AG08396 (cell line): ENCODE data around the gene TSC22D3.
"Not testable (repeated sequence)": the region's sequence is repeated elsewhere in the genome, so short reads cannot be mapped to it uniquely, and the experiment has no call there.

Source experiments
- DNase-seq: peaks from one replicate; pipeline ENCODE4 v3.0.0; 2012; ENCODE audit warnings: low spot score, mixed read lengths

Gene TSC22D3

GRCh38 chrX:107712231-107713202 lies 63.1 kb downstream of the TSC22D3 start:
- no peak for DNase-seq

GRCh38 chrX:107711521-107712181 lies 63.9 kb downstream of the TSC22D3 start:
- DNase-seq = no peak

GRCh38 chrX:107710617-107711391 lies 64.8 kb downstream of the TSC22D3 start:
- DNase-seq = peak; percentile 74

- DNase-seq = no peak
These were observed 66.3 kb downstream of the TSC22D3 start for GRCh38 chrX:107709266-107709806.

- DNase-seq = no peak
These were observed 66.8 kb downstream of the TSC22D3 start for GRCh38 chrX:107708762-107709161.

- DNase-seq = no peak
These were observed 67.7 kb downstream of the TSC22D3 start for GRCh38 chrX:107707866-107708265.

- no peak for DNase-seq
These were observed 69.3 kb downstream of the TSC22D3 start for GRCh38 chrX:107706309-107706708.

- no peak for DNase-seq
These were observed 71.0 kb downstream of the TSC22D3 start for GRCh38 chrX:107704587-107704986.

GRCh38 chrX:107704181-107704580 lies 71.4 kb downstream of the TSC22D3 start:
- DNase-seq = no peak

- no peak for DNase-seq
These were observed 74.0 kb downstream of the TSC22D3 start for GRCh38 chrX:107701493-107702121.

- no peak for DNase-seq
These were observed 74.8 kb downstream of the TSC22D3 start for GRCh38 chrX:107700790-107701189.

- no peak for DNase-seq
These were observed 75.2 kb downstream of the TSC22D3 start for GRCh38 chrX:107700317-107700774.

GRCh38 chrX:107699616-107700015 lies 76.0 kb downstream of the TSC22D3 start:
- DNase-seq = no peak

- DNase-seq = no peak
These were observed 84.6 kb downstream of the TSC22D3 start for GRCh38 chrX:107691024-107691448.

- DNase-seq = no peak
These were observed 88.1 kb downstream of the TSC22D3 start for GRCh38 chrX:107687445-107687844.

GRCh38 chrX:107686792-107687191 lies 88.8 kb downstream of the TSC22D3 start:
- DNase-seq = no peak

GRCh38 chrX:107686026-107686425 lies 89.6 kb downstream of the TSC22D3 start:
- no peak for DNase-seq

- DNase-seq = not testable (repeated sequence)
These were observed 90.0 kb downstream of the TSC22D3 start for GRCh38 chrX:107685586-107685985.

- no peak for DNase-seq
These were observed 90.6 kb downstream of the TSC22D3 start for GRCh38 chrX:107684956-107685385.

GRCh38 chrX:107683931-107684330 lies 91.7 kb downstream of the TSC22D3 start:
- DNase-seq = no peak

- DNase-seq = no peak
These were observed 92.3 kb downstream of the TSC22D3 start for GRCh38 chrX:107683124-107683895.
